ENCODE results near the gene FILIP1L.

FILIP1L gene

GRCh38 chr3:100117093-100117492, 2.8 kb upstream of the FILIP1L start:
- ATAC-seq (replicated peaks) (no peak), DNase-seq (no peak)
- H3K36me3 Mint-ChIP-seq, result peaks cover 2 to 24% of the 10 kb centered on the region in 2 donors
- H3K27ac Mint-ChIP-seq, result no peak overlapping the region
- H3K27me3 Mint-ChIP-seq, result no peaks in the 10 kb centered on the region
- H3K4me3 Mint-ChIP-seq, result no peak overlapping the region
- H3K4me1 Mint-ChIP-seq, result peaks cover 0 to 5% of the 10 kb centered on the region in 2 donors
- H3K9me3 Mint-ChIP-seq, result no peaks in the 10 kb centered on the region

DNA sequence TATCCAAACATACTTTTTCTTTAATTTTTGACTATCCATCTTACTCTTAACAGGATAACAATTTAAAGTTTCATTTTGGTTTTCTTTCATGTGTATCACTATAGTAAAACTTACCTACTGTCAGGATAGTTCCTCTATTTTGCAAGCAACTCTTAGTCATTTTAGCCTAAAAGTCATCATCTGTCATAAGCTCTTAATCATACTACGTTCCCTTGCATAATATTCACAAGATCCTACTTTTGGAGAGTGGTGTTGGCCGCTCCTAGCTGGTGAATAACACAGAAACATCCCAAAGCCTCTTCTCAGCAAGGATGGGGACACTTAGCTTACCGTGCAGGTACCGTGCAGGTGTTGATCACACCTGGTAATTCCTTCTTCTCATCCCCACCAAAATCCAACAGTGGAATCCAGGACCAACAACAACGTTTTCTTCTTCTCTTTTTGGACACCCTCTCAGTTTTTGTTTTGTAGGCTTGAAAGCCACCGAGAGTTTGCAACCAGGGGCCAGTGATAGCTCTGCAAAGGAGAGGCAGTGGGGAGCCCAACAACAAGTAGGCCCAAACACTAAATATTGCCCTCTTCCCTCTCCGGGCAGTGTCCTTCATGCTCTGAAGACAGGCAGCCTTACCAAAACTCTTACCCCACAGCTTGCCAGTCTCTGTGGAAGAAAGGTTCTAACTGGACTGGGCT, 433 bp downstream of the FILIP1L start:
- Mint-ChIP-seq H3K4me1 (peaks cover 0 to 5% of the 10 kb centered on the region in 2 donors), H3K27ac (no peak overlapping the region), H3K36me3 (peaks cover 2 to 17% of the 10 kb centered on the region in 2 donors), H3K9me3 (no peaks in the 10 kb centered on the region), H3K4me3 (no peak overlapping the region), H3K27me3 (no peaks in the 10 kb centered on the region)
- DNase-seq, result no peak
- no peak for ATAC-seq (replicated peaks)

DNA sequence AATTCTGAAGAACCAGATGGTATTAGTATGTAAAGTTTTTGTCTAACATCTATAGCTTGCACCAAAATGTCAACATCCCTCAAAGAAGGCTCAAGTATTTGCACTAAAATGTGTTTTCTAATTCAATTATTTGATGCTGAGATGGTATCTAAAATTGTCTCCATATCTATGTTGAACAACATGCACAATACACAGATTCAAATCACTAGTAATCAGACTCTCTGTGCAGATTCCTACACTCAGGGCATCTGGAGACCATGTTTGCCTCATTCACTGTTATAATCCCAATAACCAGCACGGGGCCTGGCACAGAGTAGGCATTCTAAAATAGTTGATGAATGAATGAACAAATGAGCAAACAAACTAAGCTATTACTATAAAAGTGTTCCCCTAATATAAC, 2.6 kb downstream of the FILIP1L start:
- H3K4me1 Mint-ChIP-seq, result peaks cover 0 to 5% of the 10 kb centered on the region in 2 donors
- no peak for ATAC-seq (replicated peaks)
- H3K27ac Mint-ChIP-seq, result no peak overlapping the region
- peaks cover 2 to 17% of the 10 kb centered on the region in 2 donors for H3K36me3 Mint-ChIP-seq
- DNase-seq, result no peak
- H3K9me3 Mint-ChIP-seq, result no peaks in the 10 kb centered on the region
- H3K4me3 Mint-ChIP-seq, result no peak overlapping the region
- H3K27me3 Mint-ChIP-seq, result no peaks in the 10 kb centered on the region

GRCh38 chr3:100110162-100110561, 4.1 kb downstream of the FILIP1L start:
- no peaks in the 10 kb centered on the region for H3K9me3 Mint-ChIP-seq
- no peak for ATAC-seq (replicated peaks)
- H3K27ac Mint-ChIP-seq, result no peak overlapping the region
- H3K36me3 Mint-ChIP-seq, result peaks cover 2 to 9% of the 10 kb centered on the region in 2 donors
- H3K4me3 Mint-ChIP-seq, result no peak overlapping the region
- no peak for DNase-seq
- peaks cover 4 to 14% of the 10 kb centered on the region in 2 donors for H3K4me1 Mint-ChIP-seq
- no peaks in the 10 kb centered on the region for H3K27me3 Mint-ChIP-seq

DNA sequence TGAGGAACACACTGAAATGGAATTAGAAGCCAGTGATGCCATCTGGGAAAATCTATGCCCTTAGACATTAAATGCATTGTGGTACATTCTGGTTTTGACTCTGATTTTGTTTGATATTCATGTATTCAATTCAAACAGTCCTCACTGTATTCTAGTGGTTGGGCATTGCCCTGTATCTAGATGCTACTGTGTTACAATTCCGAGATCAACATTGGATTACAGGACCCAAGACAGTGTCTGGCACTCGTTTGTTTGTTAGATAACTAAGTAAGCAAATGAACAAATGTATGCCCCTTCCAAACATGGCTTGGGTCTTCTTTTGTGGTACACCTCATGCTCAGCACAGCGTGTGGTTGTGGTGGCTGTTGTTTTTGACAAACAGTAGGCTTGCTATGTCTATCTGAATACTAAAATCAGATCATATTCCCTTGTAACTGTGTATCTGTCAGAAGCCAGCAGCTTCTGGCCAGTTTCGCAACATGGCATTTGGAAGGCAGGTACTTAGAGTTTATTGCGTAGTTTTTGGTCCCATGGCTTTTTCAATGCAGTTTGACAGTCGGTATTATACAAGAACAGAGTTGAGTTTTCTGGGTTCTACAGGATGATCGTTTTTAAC, 5.7 kb downstream of the FILIP1L start:
- no peak for DNase-seq
- Mint-ChIP-seq H3K4me1 (peaks cover 10 to 29% of the 10 kb centered on the region in 2 donors), H3K36me3 (peaks cover 0 to 2% of the 10 kb centered on the region in 2 donors), H3K27me3 (no peaks in the 10 kb centered on the region), H3K27ac (no peak overlapping the region), H3K4me3 (no peak overlapping the region), H3K9me3 (no peaks in the 10 kb centered on the region)
- ATAC-seq (replicated peaks), result no peak

GRCh38 chr3:100107221-100107814, 7.0 kb downstream of the FILIP1L start:
- Mint-ChIP-seq H3K4me3 (no peak overlapping the region), H3K27me3 (no peaks in the 10 kb centered on the region), H3K4me1 (peaks cover 17 to 38% of the 10 kb centered on the region in 2 donors), H3K36me3 (peaks cover 6% of the 10 kb centered on the region in 2 donors), H3K9me3 (no peaks in the 10 kb centered on the region), H3K27ac (no peak overlapping the region)
- DNase-seq (no peak), ATAC-seq (replicated peaks) (no peak)

- no peak for DNase-seq
- no peaks in the 10 kb centered on the region for H3K27me3 Mint-ChIP-seq
- H3K4me1 Mint-ChIP-seq, result peaks cover 17 to 38% of the 10 kb centered on the region in 2 donors
- no peaks in the 10 kb centered on the region for H3K9me3 Mint-ChIP-seq
- H3K27ac Mint-ChIP-seq, result no peak overlapping the region
- no peak for ATAC-seq (replicated peaks)
- H3K4me3 Mint-ChIP-seq, result no peak overlapping the region
- peaks cover 6% of the 10 kb centered on the region in 2 donors for H3K36me3 Mint-ChIP-seq
Observed at GRCh38 chr3:100106531-100107141, 7.7 kb downstream of the FILIP1L start.

- peaks cover 17 to 38% of the 10 kb centered on the region in 2 donors for H3K4me1 Mint-ChIP-seq
- no peak for ATAC-seq (replicated peaks)
- peaks cover 8 to 9% of the 10 kb centered on the region in 2 donors for H3K36me3 Mint-ChIP-seq
- H3K4me3 Mint-ChIP-seq, result no peak overlapping the region
- H3K27ac Mint-ChIP-seq, result no peak overlapping the region
- H3K27me3 Mint-ChIP-seq, result no peaks in the 10 kb centered on the region
- no peak for DNase-seq
- peaks cover 1 to 2% of the 10 kb centered on the region in 2 donors for H3K9me3 Mint-ChIP-seq
Observed at GRCh38 chr3:100106094-100106493, 8.2 kb downstream of the FILIP1L start.

DNA sequence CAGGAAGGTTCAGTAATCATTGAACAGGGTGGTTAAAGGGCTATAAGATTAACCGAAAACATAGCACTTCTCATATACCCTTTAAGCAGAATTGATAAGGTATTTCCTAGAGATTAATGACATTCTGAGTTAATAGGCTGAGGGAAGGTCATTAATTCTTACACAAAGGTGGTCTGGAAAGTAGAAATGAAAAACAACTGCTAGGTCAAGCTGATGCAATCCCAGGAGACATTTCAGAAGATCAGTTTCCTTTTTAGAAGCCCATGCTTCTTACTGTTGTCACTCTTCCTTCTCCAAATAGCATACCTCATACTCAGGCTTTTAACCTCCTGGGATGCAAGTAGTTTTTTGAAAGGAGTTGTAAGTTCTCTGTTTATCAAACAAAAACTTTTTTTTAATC, 8.8 kb downstream of the FILIP1L start:
- H3K4me1 Mint-ChIP-seq, result peaks cover 17 to 38% of the 10 kb centered on the region in 2 donors
- H3K9me3 Mint-ChIP-seq, result peaks cover 2 to 4% of the 10 kb centered on the region in 2 donors
- H3K27me3 Mint-ChIP-seq, result no peaks in the 10 kb centered on the region
- H3K36me3 Mint-ChIP-seq, result peaks cover 12 to 13% of the 10 kb centered on the region in 2 donors
- DNase-seq (no peak), ATAC-seq (replicated peaks) (peak; percentile 54 to 58)
- peak overlapping the region in 1 of 2 donors; percentile 36 for H3K4me3 Mint-ChIP-seq
- H3K27ac Mint-ChIP-seq, result peak overlapping the region; percentile 75

- H3K4me1 Mint-ChIP-seq, result peaks cover 17 to 38% of the 10 kb centered on the region in 2 donors
- no peak overlapping the region for H3K4me3 Mint-ChIP-seq
- peaks cover 12 to 16% of the 10 kb centered on the region in 2 donors for H3K36me3 Mint-ChIP-seq
- H3K27me3 Mint-ChIP-seq, result no peaks in the 10 kb centered on the region
- DNase-seq, result no peak
- ATAC-seq (replicated peaks), result no peak
- peaks cover 2 to 4% of the 10 kb centered on the region in 2 donors for H3K9me3 Mint-ChIP-seq
- H3K27ac Mint-ChIP-seq, result peak overlapping the region; percentile 16
Observed at GRCh38 chr3:100104817-100105413, 9.4 kb downstream of the FILIP1L start.

- ATAC-seq (replicated peaks) (no peak), DNase-seq (no peak)
- Mint-ChIP-seq H3K4me1 (peaks cover 17 to 38% of the 10 kb centered on the region in 2 donors), H3K27ac (no peak overlapping the region), H3K36me3 (peaks cover 15 to 16% of the 10 kb centered on the region in 2 donors), H3K27me3 (no peaks in the 10 kb centered on the region), H3K9me3 (peaks cover 2 to 4% of the 10 kb centered on the region in 2 donors), H3K4me3 (no peak overlapping the region)
Observed at GRCh38 chr3:100104442-100104798, 9.9 kb downstream of the FILIP1L start.

- Mint-ChIP-seq H3K9me3 (peaks cover 2 to 4% of the 10 kb centered on the region in 2 donors), H3K27me3 (no peaks in the 10 kb centered on the region), H3K4me3 (no peak overlapping the region), H3K4me1 (peaks cover 17 to 38% of the 10 kb centered on the region in 2 donors), H3K27ac (peak overlapping the region; percentile 42), H3K36me3 (peaks cover 15 to 16% of the 10 kb centered on the region in 2 donors)
- DNase-seq (no peak), ATAC-seq (replicated peaks) (peak; percentile 79 to 86)
Observed at GRCh38 chr3:100103558-100104441, 10.5 kb downstream of the FILIP1L start.

GRCh38 chr3:100102757-100103156, 11.5 kb downstream of the FILIP1L start:
- Mint-ChIP-seq H3K4me3 (no peak overlapping the region), H3K9me3 (peaks cover 2 to 4% of the 10 kb centered on the region in 2 donors), H3K4me1 (peaks cover 17 to 38% of the 10 kb centered on the region in 2 donors), H3K27me3 (no peaks in the 10 kb centered on the region), H3K27ac (no peak overlapping the region), H3K36me3 (peaks cover 15 to 16% of the 10 kb centered on the region in 2 donors)
- ATAC-seq (replicated peaks) (no peak), DNase-seq (no peak)

All from stimulated activated naive B cell treated with anti-CD40 and anti-IgM and Interleukin-4, amounts not matched to agents 10 μg/mL and 1 μg/mL and 100 μg/mL, for 72 hours (primary cell).